ENCODE measurements around the gene B4GALT6. TPM values are rescaled to one million over a fixed set of nuclear protein-coding genes. Genes with fewer than 3 reads are reported as not detected.
A peak's percentile ranks its signal among the peaks of the same experiment; 100 is the strongest.

Gene B4GALT6
- total and polyA plus RNA-seq, 2 of the 13 experiments (the other 11 are each of a cell fraction or from before 2014, with no cell fraction given) = 1.9 to 3.3 TPM

DNA sequence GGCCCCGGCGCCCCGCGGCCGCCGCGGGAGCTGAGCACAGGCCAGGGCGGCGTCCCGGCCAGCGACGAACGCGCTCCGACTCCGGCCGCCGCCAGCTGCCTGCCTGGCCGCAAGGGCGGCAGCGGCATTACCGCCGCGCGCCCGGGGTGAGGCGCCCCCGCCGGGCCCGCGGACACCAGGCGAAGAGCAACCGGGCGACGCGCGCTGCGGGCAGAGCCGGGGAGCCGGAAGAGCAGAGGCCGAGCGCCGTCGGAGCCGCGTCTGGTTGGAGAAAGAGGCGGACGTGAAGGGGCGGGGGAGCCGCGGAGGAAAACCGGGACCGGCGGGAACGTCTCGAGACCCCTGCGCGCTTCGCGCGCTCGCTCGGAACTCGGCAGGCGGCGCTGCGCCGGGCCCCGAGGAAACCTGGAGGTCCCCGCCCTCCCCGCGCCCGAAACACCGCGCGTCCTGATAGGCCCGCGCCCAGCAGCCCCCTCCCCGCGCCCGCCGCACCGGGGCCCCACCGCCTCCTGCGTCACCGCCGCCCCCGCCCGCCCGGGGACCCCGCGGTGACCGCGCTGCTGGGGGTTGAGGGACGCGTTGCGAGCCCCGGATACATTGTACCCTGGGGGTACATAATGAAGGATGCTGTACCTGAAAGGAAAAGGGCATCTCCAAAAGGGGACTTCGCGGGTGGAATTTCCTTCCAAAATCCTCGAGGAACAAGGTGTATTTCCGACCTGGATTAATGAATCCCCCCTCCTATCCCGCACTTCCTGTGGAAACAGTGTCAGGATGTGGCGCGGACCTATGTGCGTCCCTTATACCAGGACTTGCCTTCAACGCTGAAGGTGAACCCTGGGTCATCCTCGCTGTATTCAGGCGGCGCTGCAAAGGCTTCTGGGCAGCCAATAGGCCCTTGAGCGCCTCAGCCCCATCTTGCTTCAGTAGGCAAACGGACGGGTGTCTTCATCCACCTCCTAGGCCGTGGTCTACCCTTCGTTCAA, 1.0 kb upstream of the B4GALT6 start (continued):
- TF ChIP-seq ZNF749 (CRISPR knock-in tag; IDR thresholded peaks at IDR 0.05; ENCODE audit: borderline replicate concordance) (no peak), KDM5B (CRISPR knock-in tag; IDR thresholded peaks at IDR 0.05; ENCODE audit: borderline replicate concordance) (peak; percentile 54; the same call in 1 of the 2 replicates), SAFB2 (CRISPR knock-in tag; IDR thresholded peaks at IDR 0.05; ENCODE audit: borderline replicate concordance, low read depth) (no peak), ZNF879 (CRISPR knock-in tag; IDR thresholded peaks at IDR 0.05) (no peak), RBM22 (optimal IDR thresholded peaks at IDR 0.05; ENCODE audit: low read length) (no peak), ZNF20 (CRISPR knock-in tag; IDR thresholded peaks at IDR 0.05) (no peak), ZNF329 (CRISPR knock-in tag; IDR thresholded peaks at IDR 0.05; ENCODE audit: low read depth) (no peak), SIN3B (IDR thresholded peaks at IDR 0.05; ENCODE audit: low read length) (no peak), ZNF816 (CRISPR knock-in tag; IDR thresholded peaks at IDR 0.05; ENCODE audit: borderline replicate concordance) (no peak)
- TF ChIP-seq, protein P1, sequence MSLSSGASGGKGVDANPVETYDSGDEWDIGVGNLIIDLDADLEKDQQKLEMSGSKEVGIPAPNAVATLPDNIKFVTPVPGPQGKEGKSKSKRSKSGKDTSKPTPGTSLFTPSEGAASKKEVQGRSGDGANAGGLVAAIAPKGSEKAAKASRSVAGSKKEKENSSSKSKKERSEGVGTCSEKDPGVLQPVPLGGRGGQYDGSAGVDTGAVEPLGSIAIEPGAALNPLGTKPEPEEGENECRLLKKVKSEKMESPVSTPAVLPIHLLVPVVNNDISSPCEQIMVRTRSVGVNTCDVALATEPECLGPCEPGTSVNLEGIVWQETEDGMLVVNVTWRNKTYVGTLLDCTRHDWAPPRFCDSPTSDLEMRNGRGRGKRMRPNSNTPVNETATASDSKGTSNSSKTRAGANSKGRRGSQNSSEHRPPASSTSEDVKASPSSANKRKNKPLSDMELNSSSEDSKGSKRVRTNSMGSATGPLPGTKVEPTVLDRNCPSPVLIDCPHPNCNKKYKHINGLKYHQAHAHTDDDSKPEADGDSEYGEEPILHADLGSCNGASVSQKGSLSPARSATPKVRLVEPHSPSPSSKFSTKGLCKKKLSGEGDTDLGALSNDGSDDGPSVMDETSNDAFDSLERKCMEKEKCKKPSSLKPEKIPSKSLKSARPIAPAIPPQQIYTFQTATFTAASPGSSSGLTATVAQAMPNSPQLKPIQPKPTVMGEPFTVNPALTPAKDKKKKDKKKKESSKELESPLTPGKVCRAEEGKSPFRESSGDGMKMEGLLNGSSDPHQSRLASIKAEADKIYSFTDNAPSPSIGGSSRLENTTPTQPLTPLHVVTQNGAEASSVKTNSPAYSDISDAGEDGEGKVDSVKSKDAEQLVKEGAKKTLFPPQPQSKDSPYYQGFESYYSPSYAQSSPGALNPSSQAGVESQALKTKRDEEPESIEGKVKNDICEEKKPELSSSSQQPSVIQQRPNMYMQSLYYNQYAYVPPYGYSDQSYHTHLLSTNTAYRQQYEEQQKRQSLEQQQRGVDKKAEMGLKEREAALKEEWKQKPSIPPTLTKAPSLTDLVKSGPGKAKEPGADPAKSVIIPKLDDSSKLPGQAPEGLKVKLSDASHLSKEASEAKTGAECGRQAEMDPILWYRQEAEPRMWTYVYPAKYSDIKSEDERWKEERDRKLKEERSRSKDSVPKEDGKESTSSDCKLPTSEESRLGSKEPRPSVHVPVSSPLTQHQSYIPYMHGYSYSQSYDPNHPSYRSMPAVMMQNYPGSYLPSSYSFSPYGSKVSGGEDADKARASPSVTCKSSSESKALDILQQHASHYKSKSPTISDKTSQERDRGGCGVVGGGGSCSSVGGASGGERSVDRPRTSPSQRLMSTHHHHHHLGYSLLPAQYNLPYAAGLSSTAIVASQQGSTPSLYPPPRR (CRISPR knock-in tag; IDR thresholded peaks at IDR 0.05; ENCODE audit: borderline replicate concordance) = no peak
- TF ChIP-seq, protein P2, sequence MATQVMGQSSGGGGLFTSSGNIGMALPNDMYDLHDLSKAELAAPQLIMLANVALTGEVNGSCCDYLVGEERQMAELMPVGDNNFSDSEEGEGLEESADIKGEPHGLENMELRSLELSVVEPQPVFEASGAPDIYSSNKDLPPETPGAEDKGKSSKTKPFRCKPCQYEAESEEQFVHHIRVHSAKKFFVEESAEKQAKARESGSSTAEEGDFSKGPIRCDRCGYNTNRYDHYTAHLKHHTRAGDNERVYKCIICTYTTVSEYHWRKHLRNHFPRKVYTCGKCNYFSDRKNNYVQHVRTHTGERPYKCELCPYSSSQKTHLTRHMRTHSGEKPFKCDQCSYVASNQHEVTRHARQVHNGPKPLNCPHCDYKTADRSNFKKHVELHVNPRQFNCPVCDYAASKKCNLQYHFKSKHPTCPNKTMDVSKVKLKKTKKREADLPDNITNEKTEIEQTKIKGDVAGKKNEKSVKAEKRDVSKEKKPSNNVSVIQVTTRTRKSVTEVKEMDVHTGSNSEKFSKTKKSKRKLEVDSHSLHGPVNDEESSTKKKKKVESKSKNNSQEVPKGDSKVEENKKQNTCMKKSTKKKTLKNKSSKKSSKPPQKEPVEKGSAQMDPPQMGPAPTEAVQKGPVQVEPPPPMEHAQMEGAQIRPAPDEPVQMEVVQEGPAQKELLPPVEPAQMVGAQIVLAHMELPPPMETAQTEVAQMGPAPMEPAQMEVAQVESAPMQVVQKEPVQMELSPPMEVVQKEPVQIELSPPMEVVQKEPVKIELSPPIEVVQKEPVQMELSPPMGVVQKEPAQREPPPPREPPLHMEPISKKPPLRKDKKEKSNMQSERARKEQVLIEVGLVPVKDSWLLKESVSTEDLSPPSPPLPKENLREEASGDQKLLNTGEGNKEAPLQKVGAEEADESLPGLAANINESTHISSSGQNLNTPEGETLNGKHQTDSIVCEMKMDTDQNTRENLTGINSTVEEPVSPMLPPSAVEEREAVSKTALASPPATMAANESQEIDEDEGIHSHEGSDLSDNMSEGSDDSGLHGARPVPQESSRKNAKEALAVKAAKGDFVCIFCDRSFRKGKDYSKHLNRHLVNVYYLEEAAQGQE (IDR thresholded peaks at IDR 0.05; ENCODE audit: borderline replicate concordance in 1 of 2, low read depth in 1 of 2, low read length in 2 of 2) = no peak
- TF ChIP-seq, protein P3, sequence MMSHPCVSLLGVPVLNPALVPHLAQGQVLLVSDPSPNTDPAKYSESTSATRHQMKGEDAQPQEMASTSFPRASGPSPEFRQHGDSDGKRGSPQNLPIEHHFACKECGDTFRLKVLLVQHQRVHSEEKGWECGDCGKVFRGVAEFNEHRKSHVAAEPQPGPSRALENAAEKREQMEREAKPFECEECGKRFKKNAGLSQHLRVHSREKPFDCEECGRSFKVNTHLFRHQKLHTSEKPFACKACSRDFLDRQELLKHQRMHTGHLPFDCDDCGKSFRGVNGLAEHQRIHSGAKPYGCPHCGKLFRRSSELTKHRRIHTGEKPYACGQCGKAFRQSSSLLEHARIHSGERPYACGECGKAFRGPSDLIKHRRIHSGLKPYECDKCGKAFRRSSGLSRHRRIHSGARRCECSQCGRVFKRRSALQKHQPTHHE (CRISPR knock-in tag; IDR thresholded peaks at IDR 0.05; ENCODE audit: borderline replicate concordance) = no peak
- TF ChIP-seq, protein P4, sequence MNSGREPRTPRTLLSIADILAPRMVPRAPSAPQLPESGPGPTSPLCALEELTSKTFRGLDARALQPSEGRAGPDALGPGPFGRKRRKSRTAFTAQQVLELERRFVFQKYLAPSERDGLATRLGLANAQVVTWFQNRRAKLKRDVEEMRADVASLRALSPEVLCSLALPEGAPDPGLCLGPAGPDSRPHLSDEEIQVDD (CRISPR knock-in tag; IDR thresholded peaks at IDR 0.05; ENCODE audit: borderline replicate concordance) = no peak
- TF ChIP-seq, protein P5, sequence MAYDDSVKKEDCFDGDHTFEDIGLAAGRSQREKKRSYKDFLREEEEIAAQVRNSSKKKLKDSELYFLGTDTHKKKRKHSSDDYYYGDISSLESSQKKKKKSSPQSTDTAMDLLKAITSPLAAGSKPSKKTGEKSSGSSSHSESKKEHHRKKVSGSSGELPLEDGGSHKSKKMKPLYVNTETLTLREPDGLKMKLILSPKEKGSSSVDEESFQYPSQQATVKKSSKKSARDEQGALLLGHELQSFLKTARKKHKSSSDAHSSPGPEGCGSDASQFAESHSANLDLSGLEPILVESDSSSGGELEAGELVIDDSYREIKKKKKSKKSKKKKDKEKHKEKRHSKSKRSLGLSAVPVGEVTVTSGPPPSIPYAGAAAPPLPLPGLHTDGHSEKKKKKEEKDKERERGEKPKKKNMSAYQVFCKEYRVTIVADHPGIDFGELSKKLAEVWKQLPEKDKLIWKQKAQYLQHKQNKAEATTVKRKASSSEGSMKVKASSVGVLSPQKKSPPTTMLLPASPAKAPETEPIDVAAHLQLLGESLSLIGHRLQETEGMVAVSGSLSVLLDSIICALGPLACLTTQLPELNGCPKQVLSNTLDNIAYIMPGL (CRISPR knock-in tag; IDR thresholded peaks at IDR 0.05; ENCODE audit: borderline replicate concordance in 1 of 2, low read depth in 1 of 2) = peak; percentile 47 to 92; a peak in 3 of 4 replicates

Data from HepG2 (cell line).